ENCODE measurements around the gene CACNG1. TPM values are rescaled to one million over a fixed set of nuclear protein-coding genes. Genes with fewer than 3 reads are reported as not detected.

Gene CACNG1
- total RNA-seq, 4 donors from 2014 or later = not detected

GRCh38 chr17:67071595-67071994 lies 27.2 kb downstream of the CACNG1 start:
- no peak for TF ChIP-seq CTCF (IDR thresholded peaks at IDR 0.05; ENCODE audit: low read depth)

GRCh38 chr17:67072885-67073284 lies 28.5 kb downstream of the CACNG1 start:
- TF ChIP-seq CTCF (IDR thresholded peaks at IDR 0.05; ENCODE audit: low read depth) = no peak

- TF ChIP-seq CTCF (IDR thresholded peaks at IDR 0.05; ENCODE audit: low read depth) = no peak
Observed at GRCh38 chr17:67074781-67075180, 30.4 kb downstream of the CACNG1 start.

- TF ChIP-seq CTCF (IDR thresholded peaks at IDR 0.05; ENCODE audit: low read depth) = no peak
Observed at GRCh38 chr17:67076290-67076689, 31.9 kb downstream of the CACNG1 start.

- no peak for TF ChIP-seq CTCF (IDR thresholded peaks at IDR 0.05; ENCODE audit: low read depth)
Observed at GRCh38 chr17:67078292-67078691, 33.9 kb downstream of the CACNG1 start.

GRCh38 chr17:67079491-67079890 lies 35.1 kb downstream of the CACNG1 start:
- TF ChIP-seq CTCF (IDR thresholded peaks at IDR 0.05; ENCODE audit: low read depth) = no peak

GRCh38 chr17:67080804-67081203 lies 36.5 kb downstream of the CACNG1 start:
- TF ChIP-seq CTCF (IDR thresholded peaks at IDR 0.05; ENCODE audit: low read depth) = no peak
